ENCODE data around the gene ATP11A. TPM values are rescaled to one million over a fixed set of nuclear protein-coding genes. Genes with fewer than 3 reads are reported as not detected.
"Not testable (repeated sequence)": the region's sequence is repeated elsewhere in the genome, so short reads cannot be mapped to it uniquely, and the experiment has no call there.

ATP11A gene
- total RNA-seq, 2 experiments from 2014 or later: 28.8 to 30.2 TPM

DNA sequence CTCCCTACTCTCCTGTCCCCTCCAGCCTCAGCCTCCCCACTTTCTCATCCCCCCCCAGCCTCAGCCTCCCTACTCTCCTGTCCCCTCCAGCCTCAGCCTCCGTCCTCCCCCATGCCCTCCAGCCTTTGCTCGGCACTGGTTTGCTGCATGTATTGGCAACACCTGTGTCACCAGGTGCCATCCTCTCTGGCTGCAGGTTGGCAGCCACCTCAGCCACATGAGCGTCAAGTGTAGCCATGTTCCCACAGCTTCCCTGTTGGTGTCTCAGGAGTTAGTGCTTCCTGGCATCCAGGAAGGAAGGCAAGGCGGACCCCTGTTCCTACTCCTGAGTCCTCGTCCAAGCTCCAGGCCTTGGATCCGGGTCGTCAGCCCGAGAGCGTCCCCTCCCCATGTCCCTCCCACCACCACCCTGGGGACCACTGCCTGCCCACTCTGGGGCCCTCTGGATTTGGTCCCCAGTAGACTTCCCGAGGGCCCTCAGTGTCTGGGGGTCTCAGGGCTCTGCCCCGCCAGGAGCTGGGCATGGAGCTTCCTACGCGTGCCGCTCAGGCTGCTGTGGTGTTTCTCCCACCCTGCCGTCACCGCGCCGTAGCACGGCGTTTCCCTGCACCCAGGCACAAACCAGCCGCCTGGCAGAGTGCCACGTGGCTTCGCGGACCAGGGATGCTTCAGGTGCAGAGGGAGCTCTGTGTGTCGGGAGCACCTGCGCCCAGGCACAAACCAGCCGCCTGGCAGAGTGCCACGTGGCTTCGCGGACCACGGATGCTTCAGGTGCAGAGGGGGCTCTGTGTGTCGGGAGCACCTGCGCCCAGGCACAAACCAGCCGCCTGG is 150.8 kb downstream of the ATP11A start:
- Mint-ChIP-seq H3K27me3 (no peaks in the 10 kb centered on the region), H3K4me1 (ENCODE audit: low read depth) (no peaks in the 10 kb centered on the region), H3K36me3 (ENCODE audit: low read depth) (peaks cover 24% of the 10 kb centered on the region), H3K27ac (no peak overlapping the region), H3K9me3 (no peaks in the 10 kb centered on the region), H3K4me3 (no peak overlapping the region)
- TF ChIP-seq, protein P1, sequence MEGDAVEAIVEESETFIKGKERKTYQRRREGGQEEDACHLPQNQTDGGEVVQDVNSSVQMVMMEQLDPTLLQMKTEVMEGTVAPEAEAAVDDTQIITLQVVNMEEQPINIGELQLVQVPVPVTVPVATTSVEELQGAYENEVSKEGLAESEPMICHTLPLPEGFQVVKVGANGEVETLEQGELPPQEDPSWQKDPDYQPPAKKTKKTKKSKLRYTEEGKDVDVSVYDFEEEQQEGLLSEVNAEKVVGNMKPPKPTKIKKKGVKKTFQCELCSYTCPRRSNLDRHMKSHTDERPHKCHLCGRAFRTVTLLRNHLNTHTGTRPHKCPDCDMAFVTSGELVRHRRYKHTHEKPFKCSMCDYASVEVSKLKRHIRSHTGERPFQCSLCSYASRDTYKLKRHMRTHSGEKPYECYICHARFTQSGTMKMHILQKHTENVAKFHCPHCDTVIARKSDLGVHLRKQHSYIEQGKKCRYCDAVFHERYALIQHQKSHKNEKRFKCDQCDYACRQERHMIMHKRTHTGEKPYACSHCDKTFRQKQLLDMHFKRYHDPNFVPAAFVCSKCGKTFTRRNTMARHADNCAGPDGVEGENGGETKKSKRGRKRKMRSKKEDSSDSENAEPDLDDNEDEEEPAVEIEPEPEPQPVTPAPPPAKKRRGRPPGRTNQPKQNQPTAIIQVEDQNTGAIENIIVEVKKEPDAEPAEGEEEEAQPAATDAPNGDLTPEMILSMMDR (IDR thresholded peaks at IDR 0.05): no peak
- POLR2A ChIA-PET: no interaction called here
- ATAC-seq (no peak), DNase-seq (no peak)
- intact Hi-C loops (cut with micrococcal nuclease): no loop called here
- CTCF ChIA-PET: no interaction called here

DNA sequence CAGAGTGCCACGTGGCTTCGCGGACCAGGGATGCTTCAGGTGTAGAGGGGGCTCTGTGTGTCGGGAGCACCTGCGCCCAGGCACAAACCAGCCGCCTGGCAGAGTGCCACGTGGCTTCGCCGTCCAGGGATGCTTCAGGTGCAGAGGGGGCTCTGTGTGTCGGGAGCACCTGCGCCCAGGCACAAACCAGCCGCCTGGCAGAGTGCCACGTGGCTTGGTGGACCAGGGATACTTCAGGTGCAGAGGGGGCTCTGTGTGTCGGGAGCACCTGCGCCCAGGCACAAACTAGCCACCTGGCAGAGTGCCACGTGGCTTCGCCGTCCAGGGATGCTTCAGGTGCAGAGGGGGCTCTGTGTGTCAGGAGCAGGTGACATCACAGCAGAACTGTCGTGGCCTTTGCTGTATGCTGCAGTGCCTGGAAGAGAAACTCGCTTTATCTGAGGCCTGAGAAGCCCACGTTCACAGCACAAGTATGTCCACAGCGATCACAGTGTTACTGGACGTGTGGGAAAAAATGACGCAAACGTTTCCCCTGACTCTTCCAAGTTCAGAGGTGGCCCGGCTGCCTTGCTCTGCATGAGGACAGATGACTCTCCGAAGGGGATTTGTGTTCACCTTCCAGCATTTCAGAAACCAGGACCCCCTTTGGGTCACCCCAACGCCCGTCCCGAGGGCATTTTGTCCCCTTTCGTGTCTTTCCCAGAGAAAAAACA is 151.6 kb downstream of the ATP11A start:
- CTCF ChIA-PET; POLR2A ChIA-PET; H3K4me3 Mint-ChIP-seq; intact Hi-C loops (cut with micrococcal nuclease); H3K9me3 Mint-ChIP-seq; DNase-seq; H3K27ac Mint-ChIP-seq; ATAC-seq; H3K4me1 Mint-ChIP-seq (ENCODE audit: low read depth); H3K27me3 Mint-ChIP-seq: not testable (repeated sequence)
- peaks cover 24% of the 10 kb centered on the region for H3K36me3 Mint-ChIP-seq (ENCODE audit: low read depth)

- no peak for DNase-seq
- Mint-ChIP-seq H3K9me3 (no peaks in the 10 kb centered on the region), H3K27me3 (no peaks in the 10 kb centered on the region), H3K4me3 (no peak overlapping the region), H3K36me3 (ENCODE audit: low read depth) (peaks cover 21% of the 10 kb centered on the region), H3K27ac (no peak overlapping the region), H3K4me1 (ENCODE audit: low read depth) (no peaks in the 10 kb centered on the region)
- ChIA-PET POLR2A (no interaction called here), CTCF (no interaction called here)
- intact Hi-C loops (cut with micrococcal nuclease): no loop called here
- TF ChIP-seq, protein P1 (IDR thresholded peaks at IDR 0.05): no peak
- no peak for ATAC-seq
Observed at GRCh38 chr13:112842343-112842856, 152.6 kb downstream of the ATP11A start.

GRCh38 chr13:112842931-112843391 is 153.1 kb downstream of the ATP11A start:
- no peaks in the 10 kb centered on the region for H3K4me1 Mint-ChIP-seq (ENCODE audit: low read depth)
- DNase-seq (no peak), ATAC-seq (no peak)
- H3K27ac Mint-ChIP-seq: no peak overlapping the region
- POLR2A ChIA-PET: no interaction called here
- H3K27me3 Mint-ChIP-seq: no peaks in the 10 kb centered on the region
- no peak overlapping the region for H3K4me3 Mint-ChIP-seq
- intact Hi-C loops (cut with micrococcal nuclease): no loop called here
- H3K9me3 Mint-ChIP-seq: no peaks in the 10 kb centered on the region
- CTCF ChIA-PET: no interaction called here
- TF ChIP-seq, protein P1 (IDR thresholded peaks at IDR 0.05): no peak
- peaks cover 18% of the 10 kb centered on the region for H3K36me3 Mint-ChIP-seq (ENCODE audit: low read depth)

DNA sequence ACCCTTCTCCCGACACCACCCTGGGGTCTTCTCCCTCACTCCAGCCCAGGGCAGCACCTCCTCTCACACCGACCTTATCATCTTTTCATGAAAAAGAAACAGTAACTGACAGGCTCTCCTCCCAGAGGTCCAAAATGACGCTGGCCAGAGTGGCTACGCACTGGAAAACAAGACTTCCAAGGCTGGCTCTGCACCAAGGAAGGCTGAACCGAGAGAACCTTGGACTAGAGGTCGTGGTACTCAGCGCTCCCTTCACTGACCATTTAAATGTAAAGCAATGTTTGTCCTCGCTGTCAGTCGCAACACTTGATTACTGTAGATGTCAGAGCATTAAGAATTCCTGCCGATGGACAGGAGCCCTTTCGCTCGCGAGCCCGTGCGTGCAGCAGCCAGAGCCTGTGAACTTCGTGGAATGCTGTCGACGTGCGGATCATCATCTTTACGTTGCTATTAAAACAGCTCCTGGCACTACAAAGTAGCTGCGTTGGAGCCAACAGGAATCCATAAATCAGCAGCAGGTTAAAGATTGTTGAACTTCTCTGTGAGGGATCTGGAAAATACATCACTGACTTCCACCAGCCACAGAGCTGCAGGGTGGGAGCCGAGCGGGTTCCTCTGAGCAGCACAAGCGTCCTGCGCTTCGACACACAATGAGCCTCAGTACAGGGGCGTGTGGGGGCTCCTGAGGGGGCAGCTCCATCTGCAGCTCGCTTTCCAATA is 153.7 kb downstream of the ATP11A start:
- Mint-ChIP-seq H3K27ac (no peak overlapping the region), H3K4me3 (no peak overlapping the region), H3K36me3 (ENCODE audit: low read depth) (peaks cover 18% of the 10 kb centered on the region), H3K27me3 (no peaks in the 10 kb centered on the region), H3K9me3 (no peaks in the 10 kb centered on the region), H3K4me1 (ENCODE audit: low read depth) (no peaks in the 10 kb centered on the region)
- TF ChIP-seq, protein P1 (IDR thresholded peaks at IDR 0.05): no peak
- intact Hi-C loops (cut with micrococcal nuclease): no loop called here
- ATAC-seq: no peak
- no peak for DNase-seq
- CTCF ChIA-PET: no interaction called here
- POLR2A ChIA-PET: interaction anchor here (0.6 kb wide), 1 partner anchor 156 kb away, joined by 3 read pairs; no protein-coding TSS in a partner anchor
